ENCODE measurements around the gene TTLL8. TPM values are rescaled to one million over a fixed set of nuclear protein-coding genes. Genes with fewer than 3 reads are reported as not detected.

The TTLL8 gene
- polyA plus RNA-seq, 1 donor from 2014 or later, result not detected

- Mint-ChIP-seq H3K9me3 (peaks cover 0 to 6% (median 4%) of the 10 kb centered on the region in 3 donors), H3K4me1 (no peaks in the 10 kb centered on the region), H3K36me3 (no peaks in the 10 kb centered on the region), H3K4me3 (peak overlapping the region in 1 of 4 donors; percentile 17), H3K27me3 (peaks cover 8% of the 10 kb centered on the region), H3K27ac (no peak overlapping the region)
These were observed 25.0 kb downstream of the TTLL8 start for GRCh38 chr22:50032941-50033601.

GRCh38 chr22:50032109-50032871, 25.8 kb downstream of the TTLL8 start:
- peaks cover 8% of the 10 kb centered on the region for H3K27me3 Mint-ChIP-seq

GRCh38 chr22:50031189-50032091, 26.7 kb downstream of the TTLL8 start:
- Mint-ChIP-seq H3K4me1 (no peaks in the 10 kb centered on the region), H3K27ac (no peak overlapping the region), H3K27me3 (peaks cover 8% of the 10 kb centered on the region), H3K36me3 (no peaks in the 10 kb centered on the region), H3K9me3 (no peaks in the 10 kb centered on the region), H3K4me3 (no peak overlapping the region)

More at GRCh38 chr22:50032109-50032871, 25.8 kb downstream of the TTLL8 start:
- no peaks in the 10 kb centered on the region for H3K36me3 Mint-ChIP-seq
- H3K9me3 Mint-ChIP-seq, result no peaks in the 10 kb centered on the region
- no peak overlapping the region for H3K4me3 Mint-ChIP-seq
- no peaks in the 10 kb centered on the region for H3K4me1 Mint-ChIP-seq
- no peak overlapping the region for H3K27ac Mint-ChIP-seq

GRCh38 chr22:50030297-50031188, 27.6 kb downstream of the TTLL8 start:
- no peaks in the 10 kb centered on the region for H3K9me3 Mint-ChIP-seq
- H3K4me3 Mint-ChIP-seq, result no peak overlapping the region
- no peak overlapping the region for H3K27ac Mint-ChIP-seq
- no peaks in the 10 kb centered on the region for H3K36me3 Mint-ChIP-seq
- H3K4me1 Mint-ChIP-seq, result no peaks in the 10 kb centered on the region
- H3K27me3 Mint-ChIP-seq, result peaks cover 8% of the 10 kb centered on the region

- Mint-ChIP-seq H3K27ac (no peak overlapping the region), H3K9me3 (peaks cover 0 to 5% (median 0%) of the 10 kb centered on the region in 3 donors), H3K27me3 (peaks cover 7% of the 10 kb centered on the region), H3K4me1 (peaks cover 0 to 2% (median 0%) of the 10 kb centered on the region in 3 donors), H3K4me3 (peak overlapping the region in 1 of 4 donors; percentile 58), H3K36me3 (no peaks in the 10 kb centered on the region)
These were observed 30.2 kb downstream of the TTLL8 start for GRCh38 chr22:50027639-50028537.

GRCh38 chr22:50025993-50026392, 32.1 kb downstream of the TTLL8 start:
- Mint-ChIP-seq H3K9me3 (peaks cover 0 to 5% (median 0%) of the 10 kb centered on the region in 3 donors), H3K27ac (no peak overlapping the region), H3K4me3 (no peak overlapping the region), H3K4me1 (peaks cover 0 to 2% (median 0%) of the 10 kb centered on the region in 3 donors), H3K27me3 (peaks cover 4% of the 10 kb centered on the region), H3K36me3 (no peaks in the 10 kb centered on the region)

- peaks cover 0 to 8% (median 0%) of the 10 kb centered on the region in 3 donors for H3K9me3 Mint-ChIP-seq
- peaks cover 7 to 18% (median 12%) of the 10 kb centered on the region in 3 donors for H3K4me1 Mint-ChIP-seq
- peaks cover 5% of the 10 kb centered on the region for H3K27me3 Mint-ChIP-seq
- H3K27ac Mint-ChIP-seq, result no peak overlapping the region
- no peaks in the 10 kb centered on the region for H3K36me3 Mint-ChIP-seq
- no peak overlapping the region for H3K4me3 Mint-ChIP-seq
These were observed 35.8 kb downstream of the TTLL8 start for GRCh38 chr22:50022171-50022819.

- H3K27me3 Mint-ChIP-seq, result peaks cover 6% of the 10 kb centered on the region
- H3K36me3 Mint-ChIP-seq, result no peaks in the 10 kb centered on the region
- H3K4me1 Mint-ChIP-seq, result peaks cover 11 to 23% (median 12%) of the 10 kb centered on the region in 3 donors
- no peak overlapping the region for H3K4me3 Mint-ChIP-seq
- H3K9me3 Mint-ChIP-seq, result peaks cover 0 to 8% (median 0%) of the 10 kb centered on the region in 3 donors
- H3K27ac Mint-ChIP-seq, result no peak overlapping the region
These were observed 37.5 kb downstream of the TTLL8 start for GRCh38 chr22:50020606-50021005.

GRCh38 chr22:50019316-50019715, 38.8 kb downstream of the TTLL8 start:
- peaks cover 4% of the 10 kb centered on the region for H3K27me3 Mint-ChIP-seq
- H3K36me3 Mint-ChIP-seq, result no peaks in the 10 kb centered on the region
- peaks cover 11 to 22% (median 12%) of the 10 kb centered on the region in 3 donors for H3K4me1 Mint-ChIP-seq
- H3K9me3 Mint-ChIP-seq, result peaks cover 0 to 4% (median 0%) of the 10 kb centered on the region in 3 donors
- H3K27ac Mint-ChIP-seq, result peak overlapping the region in 1 of 3 donors; percentile 2
- H3K4me3 Mint-ChIP-seq, result no peak overlapping the region

- Mint-ChIP-seq H3K36me3 (no peaks in the 10 kb centered on the region), H3K27me3 (peaks cover 6% of the 10 kb centered on the region), H3K27ac (peak overlapping the region in 1 of 3 donors; percentile 2), H3K4me1 (peaks cover 11 to 22% (median 12%) of the 10 kb centered on the region in 3 donors), H3K4me3 (peak overlapping the region in 3 of 4 donors; percentile 0 to 14 (median 12)), H3K9me3 (peaks cover 0 to 3% (median 0%) of the 10 kb centered on the region in 3 donors)
These were observed 39.4 kb downstream of the TTLL8 start for GRCh38 chr22:50018608-50019285.

- H3K4me3 Mint-ChIP-seq, result peak overlapping the region in 1 of 4 donors; percentile 83
- peaks cover 9% of the 10 kb centered on the region for H3K27me3 Mint-ChIP-seq
- peak overlapping the region in 1 of 3 donors; percentile 40 for H3K27ac Mint-ChIP-seq
- H3K36me3 Mint-ChIP-seq, result no peaks in the 10 kb centered on the region
- H3K4me1 Mint-ChIP-seq, result peaks cover 11 to 24% (median 12%) of the 10 kb centered on the region in 3 donors
- peaks cover 0 to 3% (median 0%) of the 10 kb centered on the region in 3 donors for H3K9me3 Mint-ChIP-seq
These were observed 40.3 kb downstream of the TTLL8 start for GRCh38 chr22:50017701-50018224.

All from IgD-negative memory B cell (primary cell).